CD4-positive, alpha-beta T cell treated with Interferon gamma for 1 hour (primary cell): Measurements from ENCODE around the gene SLITRK4.

Experiments
- DNase-seq: peaks from one replicate; pipeline ENCODE4 v3.0.0-alpha.2; 2020

The SLITRK4 gene

GRCh38 chrX:143635915-143636314 lies at the start of gene SLITRK4:
SLITRK4 (minus strand) TSS chrX:143636101; CDS start chrX:143631108, 4,993 bp downstream.
- no peak for DNase-seq

- DNase-seq: no peak
Measured at GRCh38 chrX:143683486-143683885, 47.6 kb upstream of the SLITRK4 start.

GRCh38 chrX:143674926-143675325 lies 39.0 kb upstream of the SLITRK4 start:
- DNase-seq: no peak

- no peak for DNase-seq
Measured at GRCh38 chrX:143669395-143669794, 33.5 kb upstream of the SLITRK4 start.

- no peak for DNase-seq
Measured at GRCh38 chrX:143664302-143664701, 28.4 kb upstream of the SLITRK4 start.

- DNase-seq: no peak
Measured at GRCh38 chrX:143663755-143664154, 27.9 kb upstream of the SLITRK4 start.

- DNase-seq: no peak
Measured at GRCh38 chrX:143661286-143661685, 25.4 kb upstream of the SLITRK4 start.

GRCh38 chrX:143648705-143649104 lies 12.8 kb upstream of the SLITRK4 start:
- no peak for DNase-seq

- DNase-seq: no peak
Measured at GRCh38 chrX:143642426-143642825, 6.5 kb upstream of the SLITRK4 start.

- DNase-seq: no peak
Measured at GRCh38 chrX:143636831-143637230, 930 bp upstream of the SLITRK4 start.

- DNase-seq: no peak
Measured at GRCh38 chrX:143634663-143635455, 1.0 kb downstream of the SLITRK4 start.

- no peak for DNase-seq
Measured at GRCh38 chrX:143634309-143634662, 1.6 kb downstream of the SLITRK4 start.

GRCh38 chrX:143633461-143634308 lies 2.2 kb downstream of the SLITRK4 start:
- no peak for DNase-seq

- DNase-seq: peak; percentile 4
Measured at GRCh38 chrX:143632625-143633410, 3.1 kb downstream of the SLITRK4 start.

- no peak for DNase-seq
Measured at GRCh38 chrX:143623657-143624056, 12.2 kb downstream of the SLITRK4 start.

- DNase-seq: no peak
Measured at GRCh38 chrX:143621276-143621675, 14.6 kb downstream of the SLITRK4 start.

GRCh38 chrX:143615851-143616250 lies 20.1 kb downstream of the SLITRK4 start:
- DNase-seq: no peak

- DNase-seq: no peak
Measured at GRCh38 chrX:143601809-143602208, 34.1 kb downstream of the SLITRK4 start.

GRCh38 chrX:143581240-143581639 lies 54.7 kb downstream of the SLITRK4 start:
- no peak for DNase-seq

GRCh38 chrX:143580266-143580665 lies 55.6 kb downstream of the SLITRK4 start:
- DNase-seq: no peak
